SK-N-SH treated with all-trans-retinoic acid at 6 μM for 48 hours (cell line): ENCODE results near the gene DBNDD1.

ENCODE experiments used
- CSDC2 ChIP-seq: fragments of 250-450 bp; sonication (Bioruptor Pico); IDR thresholded peaks from 2 replicates; pipeline ENCODE4 v1.5.0; 2020; ENCODE audit warnings: mild to moderate bottlenecking, moderate library complexity
- GLIS3 ChIP-seq: fragments of 250-450 bp; sonication (Bioruptor Pico); IDR thresholded peaks from 2 replicates; pipeline ENCODE4 v1.5.0; 2020; ENCODE audit warnings: mild to moderate bottlenecking, moderate library complexity
- PPARA ChIP-seq: fragments of 250-450 bp; sonication (Bioruptor Pico); IDR thresholded peaks from 2 replicates; pipeline ENCODE4 v1.5.0; 2020; ENCODE audit warnings: mild to moderate bottlenecking, borderline replicate concordance
- TCF4 ChIP-seq: fragments of 250-450 bp; sonication (Bioruptor Pico); IDR thresholded peaks from 2 replicates; pipeline ENCODE4 v1.8.0; 2021; ENCODE audit warnings: mild to moderate bottlenecking, moderate library complexity, borderline replicate concordance
- TOX ChIP-seq: fragments of 250-450 bp; sonication (Bioruptor Pico); IDR thresholded peaks from 2 replicates; pipeline ENCODE4 v1.8.0; 2021; ENCODE audit warnings: mild to moderate bottlenecking, moderate library complexity, borderline replicate concordance
- ZC3H10 ChIP-seq: fragments of 250-450 bp; sonication (Bioruptor Pico); IDR thresholded peaks from 2 replicates; pipeline ENCODE4 v1.5.1; 2021; ENCODE audit warnings: mild to moderate bottlenecking, moderate library complexity
- ZFP30 ChIP-seq: fragments of 450-650 bp; formaldehyde crosslinking; IDR thresholded peaks from 2 replicates; pipeline ENCODE4 v1.5.0; 2022; ENCODE audit warnings: mild to moderate bottlenecking, moderate library complexity
- ZNF565 ChIP-seq: fragments of 450-650 bp; formaldehyde crosslinking; conservative IDR thresholded peaks from 2 replicates; pipeline ENCODE4 v1.5.0; 2020; ENCODE audit warnings: low read depth, mild to moderate bottlenecking, moderate library complexity
- ZNF8 ChIP-seq: fragments of 450-650 bp; formaldehyde crosslinking; IDR thresholded peaks from 2 replicates; pipeline ENCODE4 v1.5.0; 2020; ENCODE audit warnings: mild to moderate bottlenecking, moderate library complexity
- TF ChIP-seq, protein P1 (sequence below): fragments of 250-450 bp; sonication (Bioruptor Pico); IDR thresholded peaks from 2 replicates; pipeline ENCODE4 v1.8.0; 2020; ENCODE audit warnings: mild to moderate bottlenecking, moderate library complexity, borderline replicate concordance
- TF ChIP-seq, protein P2 (sequence below): fragments of 250-450 bp; sonication (Bioruptor Pico); IDR thresholded peaks from 2 replicates; pipeline ENCODE4 v1.5.0; 2020; ENCODE audit warnings: mild to moderate bottlenecking, moderate library complexity

DNA sequence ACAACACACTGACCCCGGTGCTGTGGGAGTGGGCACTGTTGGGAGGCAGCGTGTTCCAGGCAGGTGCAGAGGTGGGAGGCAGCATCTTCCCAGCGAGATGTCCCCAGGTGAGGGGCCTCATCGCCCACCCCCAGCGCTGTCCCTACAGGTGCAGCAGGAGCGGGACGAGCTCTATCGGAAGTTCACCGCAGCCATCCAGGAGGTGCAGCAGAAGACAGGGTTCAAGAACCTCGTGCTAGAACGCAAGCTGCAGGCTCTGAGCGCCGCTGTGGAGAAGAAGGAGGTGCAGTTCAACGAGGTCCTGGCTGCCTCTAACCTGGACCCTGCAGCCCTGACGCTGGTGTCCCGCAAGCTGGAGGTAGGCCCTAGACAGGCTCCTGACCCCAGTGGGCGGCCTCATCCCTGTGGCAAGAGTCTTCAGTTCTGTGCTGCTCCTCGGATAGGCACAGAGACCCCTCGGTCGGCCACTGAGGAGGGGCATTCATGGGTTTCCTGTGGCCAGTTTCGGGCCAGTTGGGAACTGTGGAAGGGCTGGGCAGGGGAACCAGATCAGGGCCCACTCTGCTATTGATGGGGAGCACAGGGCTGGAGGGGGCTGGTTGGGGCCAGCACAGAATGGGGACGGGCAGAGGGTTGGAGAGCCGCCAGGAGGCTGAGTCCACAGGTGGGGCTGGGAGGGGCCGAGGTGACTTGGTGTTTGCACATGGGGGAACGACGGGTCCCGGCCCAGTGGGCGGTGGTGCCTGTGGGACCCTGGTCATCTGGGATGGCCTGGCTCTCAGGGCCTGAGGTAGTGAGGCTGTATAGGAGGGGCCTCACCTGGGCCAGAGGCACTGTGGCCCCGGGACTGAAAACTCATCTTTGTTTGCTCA, 21.1 kb upstream of the DBNDD1 start:
- TF ChIP-seq ZFP30 (CRISPR knock-in tag), result no peak
- no peak for TF ChIP-seq PPARA (CRISPR knock-in tag)
- no peak for TF ChIP-seq ZNF565
- TF ChIP-seq, protein P1, sequence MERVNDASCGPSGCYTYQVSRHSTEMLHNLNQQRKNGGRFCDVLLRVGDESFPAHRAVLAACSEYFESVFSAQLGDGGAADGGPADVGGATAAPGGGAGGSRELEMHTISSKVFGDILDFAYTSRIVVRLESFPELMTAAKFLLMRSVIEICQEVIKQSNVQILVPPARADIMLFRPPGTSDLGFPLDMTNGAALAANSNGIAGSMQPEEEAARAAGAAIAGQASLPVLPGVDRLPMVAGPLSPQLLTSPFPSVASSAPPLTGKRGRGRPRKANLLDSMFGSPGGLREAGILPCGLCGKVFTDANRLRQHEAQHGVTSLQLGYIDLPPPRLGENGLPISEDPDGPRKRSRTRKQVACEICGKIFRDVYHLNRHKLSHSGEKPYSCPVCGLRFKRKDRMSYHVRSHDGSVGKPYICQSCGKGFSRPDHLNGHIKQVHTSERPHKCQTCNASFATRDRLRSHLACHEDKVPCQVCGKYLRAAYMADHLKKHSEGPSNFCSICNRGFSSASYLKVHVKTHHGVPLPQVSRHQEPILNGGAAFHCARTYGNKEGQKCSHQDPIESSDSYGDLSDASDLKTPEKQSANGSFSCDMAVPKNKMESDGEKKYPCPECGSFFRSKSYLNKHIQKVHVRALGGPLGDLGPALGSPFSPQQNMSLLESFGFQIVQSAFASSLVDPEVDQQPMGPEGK (CRISPR knock-in tag), result no peak
- TF ChIP-seq ZNF8, result no peak
- TF ChIP-seq, protein P2, sequence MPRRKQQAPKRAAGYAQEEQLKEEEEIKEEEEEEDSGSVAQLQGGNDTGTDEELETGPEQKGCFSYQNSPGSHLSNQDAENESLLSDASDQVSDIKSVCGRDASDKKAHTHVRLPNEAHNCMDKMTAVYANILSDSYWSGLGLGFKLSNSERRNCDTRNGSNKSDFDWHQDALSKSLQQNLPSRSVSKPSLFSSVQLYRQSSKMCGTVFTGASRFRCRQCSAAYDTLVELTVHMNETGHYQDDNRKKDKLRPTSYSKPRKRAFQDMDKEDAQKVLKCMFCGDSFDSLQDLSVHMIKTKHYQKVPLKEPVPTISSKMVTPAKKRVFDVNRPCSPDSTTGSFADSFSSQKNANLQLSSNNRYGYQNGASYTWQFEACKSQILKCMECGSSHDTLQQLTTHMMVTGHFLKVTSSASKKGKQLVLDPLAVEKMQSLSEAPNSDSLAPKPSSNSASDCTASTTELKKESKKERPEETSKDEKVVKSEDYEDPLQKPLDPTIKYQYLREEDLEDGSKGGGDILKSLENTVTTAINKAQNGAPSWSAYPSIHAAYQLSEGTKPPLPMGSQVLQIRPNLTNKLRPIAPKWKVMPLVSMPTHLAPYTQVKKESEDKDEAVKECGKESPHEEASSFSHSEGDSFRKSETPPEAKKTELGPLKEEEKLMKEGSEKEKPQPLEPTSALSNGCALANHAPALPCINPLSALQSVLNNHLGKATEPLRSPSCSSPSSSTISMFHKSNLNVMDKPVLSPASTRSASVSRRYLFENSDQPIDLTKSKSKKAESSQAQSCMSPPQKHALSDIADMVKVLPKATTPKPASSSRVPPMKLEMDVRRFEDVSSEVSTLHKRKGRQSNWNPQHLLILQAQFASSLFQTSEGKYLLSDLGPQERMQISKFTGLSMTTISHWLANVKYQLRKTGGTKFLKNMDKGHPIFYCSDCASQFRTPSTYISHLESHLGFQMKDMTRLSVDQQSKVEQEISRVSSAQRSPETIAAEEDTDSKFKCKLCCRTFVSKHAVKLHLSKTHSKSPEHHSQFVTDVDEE (CRISPR knock-in tag), result no peak
- TF ChIP-seq GLIS3, result no peak
- TF ChIP-seq ZC3H10 (CRISPR knock-in tag), result no peak
- TF ChIP-seq TCF4, result no peak
- no peak for TF ChIP-seq TOX (CRISPR knock-in tag)
- no peak for TF ChIP-seq CSDC2 (CRISPR knock-in tag)
